HepG2 (cell line): ENCODE measurements around the gene TRAPPC4. TPM values are rescaled to one million over a fixed set of nuclear protein-coding genes. Genes with fewer than 3 reads are reported as not detected.

Experiments
- AHR ChIP-seq: IDR thresholded peaks from 2 replicates; pipeline ENCODE4 v1.6.1; 2018; ENCODE audit warnings: missing genetic modification reagents, missing compliant biosample characterization
- DZIP1 ChIP-seq: sonication (generic); formaldehyde crosslinking; IDR thresholded peaks from 2 replicates; pipeline ENCODE4 v1.5.0; 2020; ENCODE audit warnings: mild to moderate bottlenecking, missing genetic modification reagents
- HNF4A ChIP-seq: sonication (generic); formaldehyde crosslinking; IDR thresholded peaks from 2 replicates; pipeline ENCODE4 v1.4.0; 2020; ENCODE audit warnings: missing genetic modification reagents
- RBM39 ChIP-seq: fragments of 200-400 bp; formaldehyde crosslinking; IDR thresholded peaks from one replicate; pipeline ENCODE4 v1.6.1; 2018; ENCODE audit warnings: antibody characterized with exemption, mild to moderate bottlenecking, low read depth, low read length; ENCODE audit not compliant: poor library complexity, severe bottlenecking
- SIN3B ChIP-seq: fragments of 150-350 bp; IDR thresholded peaks from 2 replicates; pipeline ENCODE4 v1.6.1; 2014; ENCODE audit warnings: low read length
- TBX2 ChIP-seq: sonication (generic); formaldehyde crosslinking; IDR thresholded peaks from 2 replicates; pipeline ENCODE4 v1.5.0; 2020; ENCODE audit warnings: missing genetic modification reagents, mild to moderate bottlenecking, borderline replicate concordance
- TOE1 ChIP-seq: sonication (generic); formaldehyde crosslinking; IDR thresholded peaks from 2 replicates; pipeline ENCODE4 v1.4.0; 2020; ENCODE audit warnings: mild to moderate bottlenecking, missing genetic modification reagents
- U2AF1 ChIP-seq: fragments of 200-400 bp; formaldehyde crosslinking; optimal IDR thresholded peaks from 2 replicates; pipeline ENCODE3; 2017; ENCODE audit warnings: mild to moderate bottlenecking, low read depth, low read length
- ZBTB7A ChIP-seq: sonication (generic); formaldehyde crosslinking; IDR thresholded peaks from 2 replicates; pipeline ENCODE4 v1.8.0; 2022; ENCODE audit warnings: mild to moderate bottlenecking, missing genetic modification reagents
- ZNF281 ChIP-seq: sonication (generic); formaldehyde crosslinking; IDR thresholded peaks from 2 replicates; pipeline ENCODE4 v1.4.0; 2020; ENCODE audit warnings: missing genetic modification reagents, borderline replicate concordance
- polyA plus RNA-seq, 8 experiments: library from polyadenylated mRNA; depleted of rRNA in 3 of 8; stranded (reverse) in 7 of 8; unstranded in 1 of 8; fragments of >200 nt; fragmentation: Illumina TruSeq in 4 of 8; extraction: Trizol in 4 of 8; gene quantifications; 2 replicates each; pipeline versions ENCODE4 v1.2.1 to v1.2.3, GENCODE V29; 2011 to 2016; ENCODE audit warnings: low read depth in 4 of 8, missing spikeins in 1 of 8, mixed read lengths in 1 of 8; ENCODE audit not compliant: insufficient read depth in 1 of 8
- total RNA-seq, 5 experiments: library from RNA; depleted of rRNA; stranded (reverse); fragments of >200 nt; fragmentation: Illumina TruSeq; extraction: Trizol; gene quantifications; 2 replicates each; pipeline ENCODE4 v1.2.3, GENCODE V29; 2016; ENCODE audit warnings: low read depth in 1 of 5
- TF ChIP-seq, protein P1 (sequence below): sonication (generic); formaldehyde crosslinking; IDR thresholded peaks from 2 replicates; pipeline ENCODE4 v1.8.1; 2023; ENCODE audit warnings: mild to moderate bottlenecking, missing genetic modification reagents
- TF ChIP-seq, protein P2 (sequence below): sonication (generic); formaldehyde crosslinking; IDR thresholded peaks from 2 replicates; pipeline ENCODE4 v1.4.0; 2020; ENCODE audit warnings: low read depth, mild to moderate bottlenecking, missing genetic modification reagents
- TF ChIP-seq, protein P3 (sequence below): IDR thresholded peaks from 2 replicates; pipeline ENCODE4 v1.6.1; 2012; ENCODE audit warnings: inconsistent platforms
- TF ChIP-seq, protein P4 (sequence below): sonication (generic); formaldehyde crosslinking; IDR thresholded peaks from 2 replicates; pipeline ENCODE4 v1.8.1; 2023; ENCODE audit warnings: mild to moderate bottlenecking, moderate library complexity, missing genetic modification reagents
- TF ChIP-seq, protein P5 (sequence below): sonication (generic); formaldehyde crosslinking; IDR thresholded peaks from 2 replicates; pipeline ENCODE4 v1.5.0; 2020; ENCODE audit warnings: mild to moderate bottlenecking, missing genetic modification reagents, moderate library complexity
- TF ChIP-seq, protein P6 (sequence below): sonication (generic); formaldehyde crosslinking; IDR thresholded peaks from 2 replicates; pipeline ENCODE4 v1.5.0; 2020; ENCODE audit warnings: mild to moderate bottlenecking, missing genetic modification reagents

TRAPPC4 gene
- total and polyA plus RNA-seq, 2 of the 13 experiments (the other 11 are each of a cell fraction or from before 2014, with no cell fraction given), result 97.4 to 140 TPM

DNA sequence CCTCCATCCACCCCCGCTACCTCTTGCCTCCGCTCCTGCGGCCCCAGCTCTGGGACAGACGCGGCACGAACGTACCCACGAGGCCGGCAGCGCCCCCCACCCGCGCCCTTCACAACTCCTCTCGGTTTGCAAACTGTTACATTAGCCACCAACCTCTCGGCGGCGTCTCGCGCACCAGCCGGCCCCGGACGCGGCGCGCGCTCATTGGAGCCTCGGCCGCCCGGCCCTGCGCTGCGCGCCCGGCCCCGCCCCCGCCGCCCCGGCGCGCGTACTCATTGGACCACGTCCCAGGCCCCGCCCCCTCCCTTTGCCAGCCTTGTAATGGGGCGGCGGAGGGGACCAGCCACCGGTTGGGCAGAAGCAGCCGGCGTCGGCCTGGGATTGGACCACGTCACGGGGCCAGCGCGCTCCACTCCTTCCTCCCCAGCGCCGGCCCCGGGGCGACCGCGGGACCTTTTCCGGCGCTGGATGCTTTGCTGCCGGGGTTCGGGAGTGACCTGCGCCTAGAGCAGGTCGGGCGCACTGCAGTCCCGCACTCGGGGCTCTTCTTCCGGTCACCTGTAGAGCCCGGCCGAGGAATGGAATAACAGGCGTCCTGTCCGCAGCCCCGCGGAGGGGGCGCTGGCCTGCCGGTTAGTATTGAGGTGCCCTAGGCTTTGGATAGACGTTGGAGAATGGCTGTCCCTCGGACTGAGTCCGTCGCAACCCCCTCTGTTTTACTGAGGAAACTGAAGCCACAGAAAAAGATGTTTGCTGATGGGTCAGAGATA, 38.6 kb downstream of the TRAPPC4 start, which contains the start of gene HYOU1 (continued):
- TF ChIP-seq U2AF1 (peak; percentile 50), TOE1 (CRISPR knock-in tag) (no peak), SIN3B (no peak; the same call in 1 of the 2 replicates), ZBTB7A (CRISPR knock-in tag) (no peak), ZNF281 (CRISPR knock-in tag) (no peak), HNF4A (CRISPR knock-in tag) (no peak), RBM39 (peak; percentile 79), DZIP1 (CRISPR knock-in tag) (no peak), AHR (CRISPR knock-in tag) (no peak), TBX2 (CRISPR knock-in tag) (peak; percentile 43; the same call in 1 of the 2 replicates)
- TF ChIP-seq, protein P1, sequence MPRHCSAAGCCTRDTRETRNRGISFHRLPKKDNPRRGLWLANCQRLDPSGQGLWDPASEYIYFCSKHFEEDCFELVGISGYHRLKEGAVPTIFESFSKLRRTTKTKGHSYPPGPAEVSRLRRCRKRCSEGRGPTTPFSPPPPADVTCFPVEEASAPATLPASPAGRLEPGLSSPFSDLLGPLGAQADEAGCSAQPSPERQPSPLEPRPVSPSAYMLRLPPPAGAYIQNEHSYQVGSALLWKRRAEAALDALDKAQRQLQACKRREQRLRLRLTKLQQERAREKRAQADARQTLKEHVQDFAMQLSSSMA (CRISPR knock-in tag), result no peak
- TF ChIP-seq, protein P2, sequence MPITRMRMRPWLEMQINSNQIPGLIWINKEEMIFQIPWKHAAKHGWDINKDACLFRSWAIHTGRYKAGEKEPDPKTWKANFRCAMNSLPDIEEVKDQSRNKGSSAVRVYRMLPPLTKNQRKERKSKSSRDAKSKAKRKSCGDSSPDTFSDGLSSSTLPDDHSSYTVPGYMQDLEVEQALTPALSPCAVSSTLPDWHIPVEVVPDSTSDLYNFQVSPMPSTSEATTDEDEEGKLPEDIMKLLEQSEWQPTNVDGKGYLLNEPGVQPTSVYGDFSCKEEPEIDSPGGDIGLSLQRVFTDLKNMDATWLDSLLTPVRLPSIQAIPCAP (CRISPR knock-in tag), result no peak
- TF ChIP-seq, protein P3, sequence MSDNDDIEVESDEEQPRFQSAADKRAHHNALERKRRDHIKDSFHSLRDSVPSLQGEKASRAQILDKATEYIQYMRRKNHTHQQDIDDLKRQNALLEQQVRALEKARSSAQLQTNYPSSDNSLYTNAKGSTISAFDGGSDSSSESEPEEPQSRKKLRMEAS, result peak; percentile 79
- TF ChIP-seq, protein P4, sequence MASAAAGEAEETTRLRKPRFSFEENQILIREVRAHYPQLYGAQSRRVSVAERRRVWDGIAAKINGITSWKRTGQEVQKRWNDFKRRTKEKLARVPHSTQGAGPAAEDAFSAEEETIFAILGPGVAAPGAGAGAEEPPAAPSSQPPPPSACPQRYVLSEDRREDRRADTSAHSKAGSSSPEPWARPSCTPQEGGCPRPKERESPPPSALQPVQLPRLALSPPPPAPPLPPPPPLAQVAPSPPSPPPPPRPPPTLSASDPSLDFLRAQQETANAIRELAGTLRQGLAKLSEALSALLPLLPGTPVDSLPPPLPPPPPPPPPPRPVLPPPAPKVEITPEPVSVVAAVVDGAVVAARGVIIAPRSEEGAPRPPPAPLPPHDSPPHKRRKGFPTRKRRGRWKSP (CRISPR knock-in tag), result peak; percentile 48; the same call in 1 of the 2 replicates
- TF ChIP-seq, protein P5, sequence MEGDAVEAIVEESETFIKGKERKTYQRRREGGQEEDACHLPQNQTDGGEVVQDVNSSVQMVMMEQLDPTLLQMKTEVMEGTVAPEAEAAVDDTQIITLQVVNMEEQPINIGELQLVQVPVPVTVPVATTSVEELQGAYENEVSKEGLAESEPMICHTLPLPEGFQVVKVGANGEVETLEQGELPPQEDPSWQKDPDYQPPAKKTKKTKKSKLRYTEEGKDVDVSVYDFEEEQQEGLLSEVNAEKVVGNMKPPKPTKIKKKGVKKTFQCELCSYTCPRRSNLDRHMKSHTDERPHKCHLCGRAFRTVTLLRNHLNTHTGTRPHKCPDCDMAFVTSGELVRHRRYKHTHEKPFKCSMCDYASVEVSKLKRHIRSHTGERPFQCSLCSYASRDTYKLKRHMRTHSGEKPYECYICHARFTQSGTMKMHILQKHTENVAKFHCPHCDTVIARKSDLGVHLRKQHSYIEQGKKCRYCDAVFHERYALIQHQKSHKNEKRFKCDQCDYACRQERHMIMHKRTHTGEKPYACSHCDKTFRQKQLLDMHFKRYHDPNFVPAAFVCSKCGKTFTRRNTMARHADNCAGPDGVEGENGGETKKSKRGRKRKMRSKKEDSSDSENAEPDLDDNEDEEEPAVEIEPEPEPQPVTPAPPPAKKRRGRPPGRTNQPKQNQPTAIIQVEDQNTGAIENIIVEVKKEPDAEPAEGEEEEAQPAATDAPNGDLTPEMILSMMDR (CRISPR knock-in tag), result peak; percentile 51; the same call in 1 of the 2 replicates
- TF ChIP-seq, protein P6, sequence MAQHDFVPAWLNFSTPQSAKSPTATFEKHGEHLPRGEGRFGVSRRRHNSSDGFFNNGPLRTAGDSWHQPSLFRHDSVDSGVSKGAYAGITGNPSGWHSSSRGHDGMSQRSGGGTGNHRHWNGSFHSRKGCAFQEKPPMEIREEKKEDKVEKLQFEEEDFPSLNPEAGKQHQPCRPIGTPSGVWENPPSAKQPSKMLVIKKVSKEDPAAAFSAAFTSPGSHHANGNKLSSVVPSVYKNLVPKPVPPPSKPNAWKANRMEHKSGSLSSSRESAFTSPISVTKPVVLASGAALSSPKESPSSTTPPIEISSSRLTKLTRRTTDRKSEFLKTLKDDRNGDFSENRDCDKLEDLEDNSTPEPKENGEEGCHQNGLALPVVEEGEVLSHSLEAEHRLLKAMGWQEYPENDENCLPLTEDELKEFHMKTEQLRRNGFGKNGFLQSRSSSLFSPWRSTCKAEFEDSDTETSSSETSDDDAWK (CRISPR knock-in tag), result no peak
